Esophagus squamous epithelium (tissue), 4 donors: ENCODE measurements around the gene ZNF202.

Experiments used
- CTCF ChIP-seq, 6 experiments: fragments of 450-650 bp in 4 of 6; fragments of 200-600 bp in 2 of 6; sonication (generic) in 2 of 6; IDR thresholded peaks; one replicate each; pipeline ENCODE4 v1.5.1; 2016 to 2019; ENCODE audit warnings: antibody characterized with exemption in 6 of 6, mild to moderate bottlenecking in 4 of 6, moderate library complexity in 4 of 6
- POLR2A ChIP-seq, 4 donors: fragments of 450-650 bp; IDR thresholded peaks; one replicate each; pipeline ENCODE4 v1.6.1; 2017; ENCODE audit warnings: antibody characterized with exemption in 4 of 4, mild to moderate bottlenecking in 4 of 4, moderate library complexity in 3 of 4

GRCh38 chr11:123775289-123775688 is 33.8 kb upstream of the ZNF202 start:
- TF ChIP-seq CTCF (IDR thresholded peaks at IDR 0.05), result no peak
- TF ChIP-seq POLR2A (IDR thresholded peaks at IDR 0.05), result no peak
